Activated naive CD4-positive, alpha-beta T cell treated with anti-CD3 and anti-CD28 coated beads, Interleukin-2, amount 10 ng/mL, durations not matched to agents 7 days and 5 days (primary cell): ENCODE data around the gene PPP1R3A.

ENCODE experiments used
- CTCF ChIA-PET: fragments of 350-600 bp; sonication (Branson Sonifier 250); formaldehyde crosslinking; loops from one replicate; lab custom pipeline; 2021; ENCODE audit warnings: antibody characterized with exemption; lab: Charles Lee
- DNase-seq: peaks from one replicate; pipeline ENCODE4 v3.0.0-alpha.2; 2020
- H3K27ac Mint-ChIP-seq: one replicate; pipeline ENCODE4 v1.8.0; 2021; ENCODE audit warnings: mild to moderate bottlenecking, moderate library complexity, mixed read lengths
- H3K27me3 Mint-ChIP-seq: one replicate; pipeline ENCODE4 v1.8.0; 2021; ENCODE audit warnings: mild to moderate bottlenecking, mixed read lengths
- H3K36me3 Mint-ChIP-seq: one replicate; pipeline ENCODE4 v1.8.0; 2021; ENCODE audit warnings: mixed read lengths
- H3K4me1 Mint-ChIP-seq: one replicate; pipeline ENCODE4 v1.8.0; 2021; ENCODE audit warnings: mixed read lengths
- H3K4me3 Mint-ChIP-seq: one replicate; pipeline ENCODE4 v1.8.0; 2021; ENCODE audit warnings: mild to moderate bottlenecking, moderate library complexity, mixed read lengths
- H3K9me3 Mint-ChIP-seq: one replicate; pipeline ENCODE4 v1.8.0; 2021; ENCODE audit warnings: mixed read lengths

PPP1R3A gene

DNA sequence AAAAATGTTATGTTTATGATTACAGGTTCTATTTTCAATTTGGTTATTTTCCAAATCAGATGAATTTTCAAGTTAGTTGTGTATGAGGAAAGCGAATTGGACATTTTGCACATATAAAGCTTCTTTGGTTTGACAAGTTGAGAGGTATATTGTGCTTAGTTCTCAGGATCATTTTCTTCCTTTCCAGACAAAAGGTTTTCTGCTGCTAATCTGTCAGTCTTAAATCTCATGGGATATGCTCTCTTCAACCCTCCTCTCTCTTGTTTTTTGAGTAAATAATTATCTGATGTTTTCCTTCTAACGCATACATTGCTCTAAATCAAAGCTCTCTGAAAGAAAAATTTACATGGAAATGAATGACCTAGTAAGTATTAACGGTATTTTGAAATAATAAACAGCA lies 77.9 kb downstream of the PPP1R3A start:
- Mint-ChIP-seq H3K36me3 (no peaks in the 10 kb centered on the region), H3K27ac (no peak overlapping the region), H3K4me1 (no peaks in the 10 kb centered on the region), H3K27me3 (no peaks in the 10 kb centered on the region), H3K4me3 (no peak overlapping the region), H3K9me3 (no peaks in the 10 kb centered on the region)
- DNase-seq, result no peak
- CTCF ChIA-PET, result no interaction called here

DNA sequence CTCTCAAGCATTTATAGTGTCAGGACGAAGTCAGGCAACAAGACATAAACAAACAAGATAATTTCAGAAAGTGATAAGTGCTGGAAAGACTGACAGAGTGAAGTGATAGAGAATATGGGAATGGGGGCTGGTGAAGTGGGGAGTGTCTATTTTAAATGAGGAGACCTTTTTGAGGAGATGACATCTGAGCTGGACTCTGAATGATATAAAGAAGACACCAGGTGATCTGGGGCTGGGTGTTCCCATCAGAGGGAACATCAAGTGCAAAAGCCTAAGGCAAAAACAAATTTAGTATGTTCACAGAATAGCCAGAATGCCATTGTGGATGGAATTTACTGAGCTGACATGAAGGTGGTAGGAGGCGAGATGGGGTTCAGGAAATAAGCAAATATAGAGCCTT lies 83.4 kb downstream of the PPP1R3A start:
- no peak for DNase-seq
- CTCF ChIA-PET, result no interaction called here
- no peaks in the 10 kb centered on the region for H3K27me3 Mint-ChIP-seq
- H3K4me1 Mint-ChIP-seq, result no peaks in the 10 kb centered on the region
- H3K27ac Mint-ChIP-seq, result no peak overlapping the region
- no peaks in the 10 kb centered on the region for H3K9me3 Mint-ChIP-seq
- H3K4me3 Mint-ChIP-seq, result no peak overlapping the region
- H3K36me3 Mint-ChIP-seq, result no peaks in the 10 kb centered on the region

DNA sequence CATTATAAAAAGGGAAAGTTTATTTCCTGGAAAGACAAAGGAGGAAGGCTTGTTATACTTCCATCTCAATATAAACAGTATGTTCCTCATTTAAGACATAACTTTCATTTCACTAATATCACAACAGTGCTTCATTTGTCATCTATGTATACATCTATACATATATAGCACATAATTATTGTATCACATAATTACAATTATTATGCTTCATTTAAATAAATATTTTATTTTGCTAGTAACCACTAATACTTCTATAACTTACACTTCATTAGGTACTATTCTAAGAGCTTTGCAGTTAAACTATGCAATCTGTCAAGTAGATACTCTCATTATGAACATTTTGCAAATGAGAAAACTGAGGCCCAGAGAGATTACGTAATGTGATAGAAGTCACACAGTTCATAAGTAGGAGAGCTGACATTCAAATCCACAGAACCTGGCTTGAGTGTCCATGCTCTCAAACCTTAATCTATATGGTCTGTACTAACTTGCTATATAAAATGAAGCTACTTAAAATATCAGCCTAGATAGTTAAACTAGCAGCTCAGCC lies 86.5 kb downstream of the PPP1R3A start:
- H3K4me3 Mint-ChIP-seq, result no peak overlapping the region
- peaks cover 2% of the 10 kb centered on the region for H3K9me3 Mint-ChIP-seq
- no peak for DNase-seq
- CTCF ChIA-PET, result no interaction called here
- H3K27me3 Mint-ChIP-seq, result no peaks in the 10 kb centered on the region
- H3K27ac Mint-ChIP-seq, result no peak overlapping the region
- H3K36me3 Mint-ChIP-seq, result no peaks in the 10 kb centered on the region
- no peaks in the 10 kb centered on the region for H3K4me1 Mint-ChIP-seq

GRCh38 chr7:113831556-113831955 lies 87.3 kb downstream of the PPP1R3A start:
- Mint-ChIP-seq H3K9me3 (peaks cover 2% of the 10 kb centered on the region), H3K27ac (no peak overlapping the region), H3K36me3 (no peaks in the 10 kb centered on the region), H3K27me3 (no peaks in the 10 kb centered on the region), H3K4me3 (no peak overlapping the region), H3K4me1 (no peaks in the 10 kb centered on the region)
- DNase-seq, result no peak
- CTCF ChIA-PET, result no interaction called here

DNA sequence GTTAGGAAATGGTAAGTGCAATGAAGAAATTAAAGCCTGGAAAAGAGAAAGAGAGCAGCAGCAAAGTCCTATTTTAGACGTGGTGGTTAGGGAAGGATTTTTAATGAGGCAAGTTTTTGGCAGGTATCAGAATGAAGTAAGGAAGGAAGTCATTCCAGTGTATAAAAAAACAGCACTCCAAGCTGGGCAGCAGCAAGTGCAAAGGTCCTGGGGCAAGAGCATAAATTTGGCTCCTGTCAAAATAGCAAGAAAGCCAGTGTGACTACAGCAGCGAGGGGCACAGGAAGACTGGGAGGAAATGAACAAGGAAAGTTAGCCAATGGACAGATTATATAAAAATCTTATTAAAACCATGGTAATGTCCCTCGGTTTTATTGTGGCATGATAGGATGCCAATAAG lies 90.2 kb downstream of the PPP1R3A start:
- no peaks in the 10 kb centered on the region for H3K27me3 Mint-ChIP-seq
- peaks cover 4% of the 10 kb centered on the region for H3K9me3 Mint-ChIP-seq
- no peak for DNase-seq
- no peak overlapping the region for H3K4me3 Mint-ChIP-seq
- CTCF ChIA-PET, result no interaction called here
- no peak overlapping the region for H3K27ac Mint-ChIP-seq
- no peaks in the 10 kb centered on the region for H3K4me1 Mint-ChIP-seq
- no peaks in the 10 kb centered on the region for H3K36me3 Mint-ChIP-seq
